Breast epithelium (tissue), 4 donors: Measurements from ENCODE around the gene CREB3L2. TPM values are rescaled to one million over a fixed set of nuclear protein-coding genes. Genes with fewer than 3 reads are reported as not detected.

Source experiments
- DNase-seq, 2 donors: peaks; one replicate each; pipeline ENCODE4 v3.0.0-alpha.2; 2019; ENCODE audit warnings: low spot score in 2 of 2
- H3K27ac ChIP-seq, 2 donors: fragments of 200-600 bp; sonication (generic) in 1 of 2; one replicate each; pipeline ENCODE4 v1.5.1; 2016 to 2019; ENCODE audit warnings: mild to moderate bottlenecking in 1 of 2
- H3K27me3 ChIP-seq, 2 donors: fragments of 200-600 bp; sonication (generic) in 1 of 2; one replicate each; pipeline versions ENCODE4 v1.5.1 to v1.6.0; 2017 to 2019; ENCODE audit warnings: control low read depth in 1 of 2, mild to moderate bottlenecking in 1 of 2
- H3K36me3 ChIP-seq: fragments of 200-600 bp; one replicate; pipeline ENCODE4 v1.5.1; 2019
- H3K4me1 ChIP-seq, 2 donors: fragments of 200-600 bp; sonication (generic); one replicate each; pipeline ENCODE4 v1.5.1; 2016 to 2019; ENCODE audit warnings: control low read depth in 1 of 2
- H3K4me3 ChIP-seq, 3 donors: fragments of 200-600 bp; sonication (generic); 1 replicate in 2 of 3; 2 replicates in 1 of 3; pipeline ENCODE4 v1.5.1; 2016 to 2019; ENCODE audit warnings: mild to moderate bottlenecking in 3 of 3, moderate library complexity in 2 of 3
- H3K9me3 ChIP-seq, 2 donors: fragments of 200-600 bp; sonication (generic) in 1 of 2; one replicate each; pipeline ENCODE4 v1.5.1; 2016 to 2019; ENCODE audit warnings: control low read depth in 1 of 2
- CTCF ChIP-seq, 3 donors: fragments of 450-650 bp; IDR thresholded peaks; one replicate each; pipeline ENCODE4 v1.5.1; 2016 to 2017; ENCODE audit warnings: antibody characterized with exemption in 3 of 3, mild to moderate bottlenecking in 3 of 3, moderate library complexity in 3 of 3
- POLR2A ChIP-seq: fragments of 450-650 bp; IDR thresholded peaks from one replicate; pipeline ENCODE4 v1.6.1; 2016; ENCODE audit warnings: antibody characterized with exemption, mild to moderate bottlenecking, moderate library complexity
- POLR2AphosphoS5 ChIP-seq, 3 donors: sonication (generic); formaldehyde crosslinking; IDR thresholded peaks; one replicate each; pipeline ENCODE4 v1.6.1; 2017; ENCODE audit warnings: antibody characterized with exemption in 3 of 3
- intact Hi-C: fragments of 100-400 bp; cut with DNase I; formaldehyde crosslinking; loops from one replicate; pipeline ENCODE4 v1.15.1; 2023; ENCODE audit warnings: low total_unique reads
- total RNA-seq, 3 donors: library from RNA; depleted of rRNA; stranded (reverse); fragments of >200 nt; gene quantifications; one replicate each; pipeline ENCODE4 v1.1.0, GENCODE V29; 2016

The CREB3L2 gene
- total RNA-seq, 3 donors from 2014 or later, result 23.0 to 46.5 (median 40.5) TPM

GRCh38 chr7:137948083-137948844 is 53.6 kb downstream of the CREB3L2 start:
- no peak for DNase-seq
- H3K4me1 ChIP-seq, result no peaks in the 10 kb centered on the region
- peak overlapping the region in 1 of 2 donors; percentile 52 for H3K27ac ChIP-seq
- H3K27me3 ChIP-seq, result no peaks in the 10 kb centered on the region
- H3K9me3 ChIP-seq, result no peaks in the 10 kb centered on the region
- H3K36me3 ChIP-seq, result no peaks in the 10 kb centered on the region
- TF ChIP-seq CTCF (IDR thresholded peaks at IDR 0.05) (no peak), POLR2A (no peak), POLR2AphosphoS5 (IDR thresholded peaks at IDR 0.05) (no peak)
- no peak overlapping the region for H3K4me3 ChIP-seq
- intact Hi-C loops, result no loop called here

GRCh38 chr7:137947046-137947445 is 54.8 kb downstream of the CREB3L2 start:
- Histone ChIP-seq H3K27me3 (no peaks in the 10 kb centered on the region), H3K4me1 (no peaks in the 10 kb centered on the region), H3K9me3 (no peaks in the 10 kb centered on the region), H3K4me3 (no peak overlapping the region), H3K36me3 (no peaks in the 10 kb centered on the region), H3K27ac (peak overlapping the region in 1 of 2 donors; percentile 42)
- intact Hi-C loops, result no loop called here
- TF ChIP-seq POLR2AphosphoS5 (IDR thresholded peaks at IDR 0.05) (no peak), POLR2A (no peak), CTCF (IDR thresholded peaks at IDR 0.05) (no peak)
- no peak for DNase-seq

GRCh38 chr7:137946011-137946410 is 55.9 kb downstream of the CREB3L2 start:
- Histone ChIP-seq H3K27me3 (no peaks in the 10 kb centered on the region), H3K36me3 (no peaks in the 10 kb centered on the region), H3K4me3 (no peak overlapping the region), H3K27ac (no peak overlapping the region), H3K4me1 (no peaks in the 10 kb centered on the region), H3K9me3 (no peaks in the 10 kb centered on the region)
- intact Hi-C loops, result no loop called here
- no peak for TF ChIP-seq CTCF (IDR thresholded peaks at IDR 0.05)
- no peak for TF ChIP-seq POLR2A
- no peak for TF ChIP-seq POLR2AphosphoS5 (IDR thresholded peaks at IDR 0.05)
- no peak for DNase-seq

GRCh38 chr7:137944168-137944567 is 57.7 kb downstream of the CREB3L2 start:
- intact Hi-C loops, result no loop called here
- Histone ChIP-seq H3K9me3 (no peaks in the 10 kb centered on the region), H3K4me3 (no peak overlapping the region), H3K36me3 (no peaks in the 10 kb centered on the region), H3K27me3 (no peaks in the 10 kb centered on the region), H3K4me1 (no peaks in the 10 kb centered on the region), H3K27ac (no peak overlapping the region)
- TF ChIP-seq POLR2A (no peak), POLR2AphosphoS5 (IDR thresholded peaks at IDR 0.05) (no peak), CTCF (IDR thresholded peaks at IDR 0.05) (no peak)
- DNase-seq, result no peak

- no peak for DNase-seq
- Histone ChIP-seq H3K27ac (peak overlapping the region; percentile 14 to 21), H3K4me3 (no peak overlapping the region), H3K4me1 (no peaks in the 10 kb centered on the region), H3K9me3 (no peaks in the 10 kb centered on the region), H3K36me3 (no peaks in the 10 kb centered on the region), H3K27me3 (no peaks in the 10 kb centered on the region)
- intact Hi-C loops, result no loop called here
- TF ChIP-seq POLR2A (no peak), POLR2AphosphoS5 (IDR thresholded peaks at IDR 0.05) (peak in 2 of 3 donors; percentile 28 to 50)
Measured at GRCh38 chr7:137943132-137943551, 58.7 kb downstream of the CREB3L2 start.
